ENCODE data around the gene DPF3.

The DPF3 gene

GRCh38 chr14:72633551-72633950 lies 260.4 kb downstream of the DPF3 start:
- DNase-seq, result no peak

- no peak for DNase-seq
These were observed 261.2 kb downstream of the DPF3 start for GRCh38 chr14:72632727-72633126.

GRCh38 chr14:72631401-72631800 lies 262.5 kb downstream of the DPF3 start:
- no peak for DNase-seq

- no peak for DNase-seq
These were observed 263.5 kb downstream of the DPF3 start for GRCh38 chr14:72630374-72630773.

- no peak for DNase-seq
These were observed 264.4 kb downstream of the DPF3 start for GRCh38 chr14:72629534-72629933.

GRCh38 chr14:72625689-72626088 lies 268.2 kb downstream of the DPF3 start:
- DNase-seq, result no peak

- DNase-seq, result no peak
These were observed 272.4 kb downstream of the DPF3 start for GRCh38 chr14:72621387-72622065.

- no peak for DNase-seq
These were observed 274.0 kb downstream of the DPF3 start for GRCh38 chr14:72619881-72620280.

GRCh38 chr14:72619111-72619571 lies 274.8 kb downstream of the DPF3 start:
- no peak for DNase-seq

GRCh38 chr14:72618424-72618823 lies 275.5 kb downstream of the DPF3 start:
- DNase-seq, result no peak

- DNase-seq, result no peak
These were observed 276.4 kb downstream of the DPF3 start for GRCh38 chr14:72617391-72618031.

GRCh38 chr14:72616811-72617210 lies 277.1 kb downstream of the DPF3 start:
- DNase-seq, result no peak

- DNase-seq, result no peak
These were observed 277.6 kb downstream of the DPF3 start for GRCh38 chr14:72616294-72616693.

- no peak for DNase-seq
These were observed 278.3 kb downstream of the DPF3 start for GRCh38 chr14:72615451-72616121.

GRCh38 chr14:72614891-72615415 lies 278.9 kb downstream of the DPF3 start:
- DNase-seq, result no peak

- no peak for DNase-seq
These were observed 279.5 kb downstream of the DPF3 start for GRCh38 chr14:72614365-72614764.

- DNase-seq, result no peak
These were observed 280.0 kb downstream of the DPF3 start for GRCh38 chr14:72613975-72614319.

GRCh38 chr14:72613231-72613974 lies 280.5 kb downstream of the DPF3 start:
- no peak for DNase-seq

GRCh38 chr14:72612041-72612440 lies 281.9 kb downstream of the DPF3 start:
- DNase-seq, result no peak

GRCh38 chr14:72611506-72611905 lies 282.4 kb downstream of the DPF3 start:
- no peak for DNase-seq

- no peak for DNase-seq
These were observed 283.1 kb downstream of the DPF3 start for GRCh38 chr14:72610831-72611200.

- DNase-seq, result no peak
These were observed 283.6 kb downstream of the DPF3 start for GRCh38 chr14:72610096-72610830.

Data from CD4-positive, alpha-beta T cell treated with Interleukin-10 for 1 hour (primary cell).